ENCODE measurements around the gene CACNA1I. TPM values are rescaled to one million over a fixed set of nuclear protein-coding genes. Genes with fewer than 3 reads are reported as not detected.

CACNA1I gene
- total RNA-seq, 3 donors from 2014 or later: 0.19 to 0.41 (median 0.20) TPM

GRCh38 chr22:39734866-39735265 lies 164.3 kb downstream of the CACNA1I start:
- Histone ChIP-seq H3K36me3 (ENCODE audit: low read depth) (no peaks in the 10 kb centered on the region), H3K9me3 (peaks cover 5% of the 10 kb centered on the region), H3K4me1 (ENCODE audit: low read depth) (no peaks in the 10 kb centered on the region), H3K4me3 (no peak overlapping the region)
- intact Hi-C loops (cut with DNase I, micrococcal nuclease): no loop called here
- ATAC-seq (no peak), DNase-seq (no peak)
- TF ChIP-seq CTCF (IDR thresholded peaks at IDR 0.05): no peak

- no peak for ATAC-seq
- intact Hi-C loops (cut with DNase I, micrococcal nuclease): no loop called here
- no peak for TF ChIP-seq CTCF (IDR thresholded peaks at IDR 0.05)
Measured at GRCh38 chr22:39735776-39736175, 165.2 kb downstream of the CACNA1I start.

GRCh38 chr22:39738746-39739145 lies 168.2 kb downstream of the CACNA1I start:
- H3K4me3 ChIP-seq: no peak overlapping the region
- intact Hi-C loops (cut with DNase I, micrococcal nuclease): no loop called here
- H3K9me3 ChIP-seq: peaks cover 5% of the 10 kb centered on the region
- ATAC-seq (no peak), DNase-seq (no peak)
- H3K4me1 ChIP-seq (ENCODE audit: low read depth): no peaks in the 10 kb centered on the region
- H3K36me3 ChIP-seq (ENCODE audit: low read depth): no peaks in the 10 kb centered on the region
- no peak for TF ChIP-seq CTCF (IDR thresholded peaks at IDR 0.05)

More at GRCh38 chr22:39735776-39736175, 165.2 kb downstream of the CACNA1I start:
- H3K4me1 ChIP-seq (ENCODE audit: low read depth): no peaks in the 10 kb centered on the region
- no peaks in the 10 kb centered on the region for H3K36me3 ChIP-seq (ENCODE audit: low read depth)
- no peak for DNase-seq
- H3K4me3 ChIP-seq: no peak overlapping the region
- peaks cover 5% of the 10 kb centered on the region for H3K9me3 ChIP-seq

Other genes starting within 250 kb of the CACNA1I start
- 10 to 100 TPM in 1 of 3 donors, 1 to 10 TPM in 2; 1.7 to 26.5 (median 2.9) TPM for gene SYNGR1, start 220.8 kb upstream of the CACNA1I start, total RNA-seq
- 10 to 100 TPM; 19.2 to 29.9 (median 24.8) TPM for gene TAB1, start 171.0 kb upstream of the CACNA1I start, total RNA-seq
- 1 to 10 TPM; 5.1 to 8.5 (median 6.5) TPM for gene MGAT3, start 113.7 kb upstream of the CACNA1I start, total RNA-seq
- 10 to 100 TPM; 29.8 to 38.4 (median 34.0) TPM for gene MIEF1, start 68.5 kb upstream of the CACNA1I start, total RNA-seq
- gene ATF4, start 50.2 kb upstream of the CACNA1I start, total RNA-seq: 100 to 1,000 TPM; 201 to 581 (median 205) TPM
- gene RPS19BP1, start 38.0 kb upstream of the CACNA1I start, total RNA-seq: 10 to 100 TPM; 59.1 to 77.7 (median 61.2) TPM

Measured in mucosa of descending colon (tissue), 3 donors.